Karpas-422 (cell line): ENCODE measurements around the gene OCA2. TPM values are rescaled to one million over a fixed set of nuclear protein-coding genes. Genes with fewer than 3 reads are reported as not detected.
"Not testable (repeated sequence)": the region's sequence is repeated elsewhere in the genome, so short reads cannot be mapped to it uniquely, and the experiment has no call there.

Source experiments
- DNase-seq: peaks from one replicate; pipeline ENCODE4 v3.0.0-alpha.2; 2015
- H2AFZ ChIP-seq: fragments of 200-600 bp; sonication (generic); 2 replicates; pipeline ENCODE4 v1.6.1; 2014; ENCODE audit warnings: antibody characterized with exemption, low read length, mixed read lengths
- H3K27ac ChIP-seq: fragments of 200-600 bp; sonication (generic); 2 replicates; pipeline ENCODE4 v1.5.1; 2014; ENCODE audit warnings: mild to moderate bottlenecking, low read length, moderate library complexity
- H3K27me3 ChIP-seq: fragments of 200-600 bp; sonication (generic); 2 replicates; pipeline ENCODE4 v1.6.1; 2014; ENCODE audit warnings: low read length, mixed read lengths
- H3K36me3 ChIP-seq: fragments of 200-600 bp; sonication (generic); 2 replicates; pipeline ENCODE4 v1.6.1; 2014; ENCODE audit warnings: low read length, mixed read lengths; ENCODE audit not compliant: insufficient read depth
- H3K4me1 ChIP-seq: fragments of 200-600 bp; sonication (generic); 2 replicates; pipeline ENCODE4 v1.6.1; 2014; ENCODE audit warnings: mild to moderate bottlenecking, low read length, mixed read lengths
- H3K4me2 ChIP-seq: fragments of 200-600 bp; sonication (generic); 2 replicates; pipeline ENCODE4 v1.6.1; 2014; ENCODE audit warnings: low read length, low read depth, mild to moderate bottlenecking; ENCODE audit not compliant: poor library complexity, severe bottlenecking
- H3K4me3 ChIP-seq: fragments of 200-600 bp; sonication (generic); 2 replicates; pipeline ENCODE4 v1.5.1; 2014; ENCODE audit warnings: mild to moderate bottlenecking, antibody characterized with exemption, low read length, mixed read lengths
- H3K79me2 ChIP-seq: fragments of 200-600 bp; sonication (generic); 2 replicates; pipeline ENCODE4 v1.6.1; 2014; ENCODE audit warnings: mild to moderate bottlenecking, low read length, mixed read lengths
- H3K9ac ChIP-seq: fragments of 200-600 bp; sonication (generic); 2 replicates; pipeline ENCODE4 v1.6.0; 2014; ENCODE audit warnings: low read length
- H3K9me2 ChIP-seq: fragments of 200-600 bp; sonication (generic), shearing (Covaris generic); replicated peaks from 2 replicates; pipeline ENCODE4 v1.6.0; 2014; ENCODE audit warnings: mild to moderate bottlenecking, low read length, moderate library complexity; ENCODE audit not compliant: insufficient read depth
- H3K9me3 ChIP-seq: fragments of 300-700, 200-600 bp; sonication (generic); 2 replicates; pipeline ENCODE4 v1.6.1; 2014; ENCODE audit warnings: low read length, mixed read lengths
- H4K20me1 ChIP-seq: fragments of 200-600 bp; sonication (generic); 2 replicates; pipeline ENCODE4 v1.6.1; 2014; ENCODE audit warnings: mild to moderate bottlenecking, antibody characterized with exemption, low read length, low read depth; ENCODE audit not compliant: insufficient read depth
- total RNA-seq: library from RNA; depleted of rRNA; stranded (reverse); fragments of >200 nt; shearing (Covaris generic); gene quantifications from 2 replicates; pipeline ENCODE4 v1.2.3, GENCODE V29; 2014; ENCODE audit warnings: low replicate concordance

OCA2 gene
- total RNA-seq, 1 experiment from 2014 or later: not detected

GRCh38 chr15:27956285-27956684, 142.8 kb downstream of the OCA2 start:
- no peaks in the 10 kb centered on the region for H3K9me2 ChIP-seq
- H3K79me2 ChIP-seq: no peaks in the 10 kb centered on the region
- no peak overlapping the region for H3K9ac ChIP-seq
- no peak for DNase-seq
- no peaks in the 10 kb centered on the region for H3K4me1 ChIP-seq
- H3K4me2 ChIP-seq: no peak overlapping the region
- no peaks in the 10 kb centered on the region; the same call in 1 of the 2 replicates for H3K9me3 ChIP-seq
- H3K36me3 ChIP-seq: no peaks in the 10 kb centered on the region
- H4K20me1 ChIP-seq: no peaks in the 10 kb centered on the region
- H2AFZ ChIP-seq: no peak overlapping the region
- H3K27ac ChIP-seq: no peak overlapping the region
- no peaks in the 10 kb centered on the region for H3K27me3 ChIP-seq
- H3K4me3 ChIP-seq: no peak overlapping the region

GRCh38 chr15:27955087-27955486, 144.0 kb downstream of the OCA2 start:
- no peaks in the 10 kb centered on the region for H4K20me1 ChIP-seq
- H3K9ac ChIP-seq: no peak overlapping the region
- H3K36me3 ChIP-seq: no peaks in the 10 kb centered on the region
- H3K27ac ChIP-seq: no peak overlapping the region
- H3K27me3 ChIP-seq: no peaks in the 10 kb centered on the region
- H3K4me3 ChIP-seq: no peak overlapping the region
- no peak overlapping the region for H3K4me2 ChIP-seq
- DNase-seq: no peak
- no peaks in the 10 kb centered on the region for H3K79me2 ChIP-seq
- no peaks in the 10 kb centered on the region; the same call in 1 of the 2 replicates for H3K9me3 ChIP-seq
- no peak overlapping the region for H2AFZ ChIP-seq
- H3K4me1 ChIP-seq: no peaks in the 10 kb centered on the region
- H3K9me2 ChIP-seq: no peaks in the 10 kb centered on the region

DNA sequence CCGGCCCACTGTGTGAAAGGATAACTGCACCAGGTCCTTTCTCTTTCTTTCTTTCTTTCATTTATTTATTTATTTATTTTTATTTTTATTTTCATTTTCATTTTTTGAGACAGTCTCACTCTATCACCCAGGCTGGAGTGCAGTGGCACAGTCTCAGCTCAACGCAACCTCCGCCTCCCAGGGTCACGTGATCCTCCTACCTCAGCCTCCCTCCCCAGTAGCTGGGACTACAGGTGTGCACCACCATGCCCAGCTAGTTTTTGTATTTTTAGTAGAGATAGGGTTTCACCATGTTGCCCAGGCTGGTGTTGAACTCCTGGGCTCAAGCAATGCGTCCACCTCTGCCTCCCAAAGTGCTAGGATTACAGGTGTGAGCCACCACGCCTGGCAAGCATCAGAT, 146.5 kb downstream of the OCA2 start:
- H3K79me2 ChIP-seq, H3K36me3 ChIP-seq, H3K27ac ChIP-seq, DNase-seq, H3K4me3 ChIP-seq, H3K9ac ChIP-seq, H3K4me2 ChIP-seq, H3K9me3 ChIP-seq, H3K4me1 ChIP-seq, H3K27me3 ChIP-seq, H4K20me1 ChIP-seq, H3K9me2 ChIP-seq, H2AFZ ChIP-seq: not testable (repeated sequence)

DNA sequence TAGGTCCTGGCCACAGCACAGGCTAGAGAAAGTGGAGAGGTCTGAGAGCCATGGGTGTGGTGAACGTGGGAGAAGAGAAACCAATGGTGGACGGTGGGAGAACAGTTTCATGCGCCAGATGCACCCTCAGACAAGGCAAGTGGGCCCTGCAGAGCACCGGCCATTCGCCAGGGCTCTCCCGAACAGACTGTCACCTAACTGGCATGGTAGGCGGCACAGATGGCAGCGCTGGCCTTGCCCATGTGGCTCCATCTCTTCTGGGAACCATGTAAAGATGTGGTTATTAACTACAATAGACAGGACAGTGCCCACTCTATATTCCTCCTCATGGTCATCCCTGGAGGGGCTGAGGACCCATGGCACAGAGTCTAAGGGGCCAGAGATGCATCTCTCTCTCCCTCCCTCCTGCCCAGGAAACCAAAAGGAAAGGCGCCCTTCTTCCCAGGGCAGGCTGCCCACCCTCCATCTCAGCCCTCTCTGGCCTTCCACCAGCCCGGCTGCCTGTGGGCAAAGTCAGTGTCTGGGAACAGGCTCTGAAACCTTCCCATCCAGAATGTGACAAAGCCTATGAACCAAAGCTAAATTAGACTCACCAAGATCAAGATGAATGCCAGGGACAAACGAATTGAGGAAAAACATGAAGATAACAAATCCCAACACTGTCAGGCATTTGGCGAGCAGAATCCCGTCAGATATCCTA, 147.8 kb downstream of the OCA2 start:
- no peak overlapping the region for H3K4me3 ChIP-seq
- no peaks in the 10 kb centered on the region for H3K79me2 ChIP-seq
- DNase-seq: no peak
- H3K4me2 ChIP-seq: no peak overlapping the region
- H3K27ac ChIP-seq: no peak overlapping the region
- no peaks in the 10 kb centered on the region for H4K20me1 ChIP-seq
- H3K9ac ChIP-seq: no peak overlapping the region
- H2AFZ ChIP-seq: no peak overlapping the region
- no peaks in the 10 kb centered on the region for H3K27me3 ChIP-seq
- no peaks in the 10 kb centered on the region for H3K36me3 ChIP-seq
- no peaks in the 10 kb centered on the region for H3K4me1 ChIP-seq
- H3K9me2 ChIP-seq: no peaks in the 10 kb centered on the region
- H3K9me3 ChIP-seq: no peaks in the 10 kb centered on the region; the same call in 1 of the 2 replicates

DNA sequence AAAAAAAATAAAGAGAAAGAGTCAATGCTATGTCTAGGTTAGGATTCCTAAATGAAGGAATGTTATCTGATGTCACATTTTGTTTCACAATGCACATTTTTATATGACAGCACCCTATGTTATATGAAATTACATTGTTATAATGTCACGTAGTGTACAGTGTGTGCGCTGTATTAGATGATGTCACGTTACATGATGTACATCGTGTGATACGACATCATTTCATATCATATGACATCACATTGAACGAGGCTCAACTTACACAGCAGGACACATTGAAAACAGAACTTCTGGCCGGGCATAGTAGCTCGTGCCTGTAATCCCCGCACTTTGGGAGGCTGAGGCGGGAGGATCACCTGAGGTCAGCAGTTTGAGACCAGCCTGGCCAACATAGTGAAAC, 150.0 kb downstream of the OCA2 start:
- no peak for DNase-seq
- Histone ChIP-seq H3K79me2 (no peaks in the 10 kb centered on the region), H3K9me3 (no peaks in the 10 kb centered on the region; the same call in 1 of the 2 replicates), H3K27ac (no peak overlapping the region), H3K4me2 (no peak overlapping the region), H3K27me3 (no peaks in the 10 kb centered on the region), H3K4me3 (no peak overlapping the region), H3K4me1 (no peaks in the 10 kb centered on the region), H4K20me1 (no peaks in the 10 kb centered on the region), H3K9me2 (no peaks in the 10 kb centered on the region), H2AFZ (no peak overlapping the region), H3K36me3 (no peaks in the 10 kb centered on the region), H3K9ac (no peak overlapping the region)

GRCh38 chr15:27939246-27939645, 159.9 kb downstream of the OCA2 start:
- no peaks in the 10 kb centered on the region for H3K27me3 ChIP-seq

DNA sequence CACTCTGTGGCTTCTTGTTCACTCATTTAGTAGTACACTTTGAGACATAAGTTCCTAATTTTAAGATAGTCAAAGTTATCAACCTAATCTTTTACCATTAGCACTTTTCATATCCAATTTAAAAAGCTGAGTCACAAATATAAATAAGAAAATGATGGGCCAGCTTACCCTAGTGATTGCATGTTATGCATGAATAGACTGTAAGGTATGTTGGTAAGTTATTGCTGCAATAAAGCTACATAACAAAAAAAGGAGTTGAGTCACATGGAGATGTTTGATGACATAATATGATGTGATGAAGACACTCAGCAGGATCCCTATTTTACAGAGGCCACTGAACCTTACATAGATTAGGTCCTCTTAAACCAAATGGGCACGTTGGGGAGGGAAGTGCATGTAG, 161.3 kb downstream of the OCA2 start:
- DNase-seq: no peak
- no peaks in the 10 kb centered on the region for H3K27me3 ChIP-seq
- no peaks in the 10 kb centered on the region for H3K79me2 ChIP-seq
- H3K9me2 ChIP-seq: no peaks in the 10 kb centered on the region
- no peak overlapping the region for H3K9ac ChIP-seq
- H3K36me3 ChIP-seq: no peaks in the 10 kb centered on the region
- H3K4me2 ChIP-seq: no peak overlapping the region
- no peak overlapping the region for H3K27ac ChIP-seq
- H3K4me3 ChIP-seq: no peak overlapping the region
- H2AFZ ChIP-seq: no peak overlapping the region
- no peaks in the 10 kb centered on the region for H4K20me1 ChIP-seq
- no peaks in the 10 kb centered on the region for H3K4me1 ChIP-seq
- H3K9me3 ChIP-seq: peaks cover 4% of the 10 kb centered on the region; the same call in 1 of the 2 replicates

More at GRCh38 chr15:27939246-27939645, 159.9 kb downstream of the OCA2 start:
- no peaks in the 10 kb centered on the region for H4K20me1 ChIP-seq
- no peaks in the 10 kb centered on the region for H3K9me2 ChIP-seq
- no peak for DNase-seq
- H3K79me2 ChIP-seq: no peaks in the 10 kb centered on the region
- no peak overlapping the region for H2AFZ ChIP-seq
- H3K9ac ChIP-seq: no peak overlapping the region
- H3K36me3 ChIP-seq: no peaks in the 10 kb centered on the region
- H3K4me2 ChIP-seq: no peak overlapping the region
- H3K9me3 ChIP-seq: peaks cover 4% of the 10 kb centered on the region; the same call in 1 of the 2 replicates
- H3K4me3 ChIP-seq: no peak overlapping the region
- no peak overlapping the region for H3K27ac ChIP-seq
- no peaks in the 10 kb centered on the region for H3K4me1 ChIP-seq

GRCh38 chr15:27936164-27936563, 163.0 kb downstream of the OCA2 start:
- Histone ChIP-seq H3K27ac (no peak overlapping the region), H2AFZ (no peak overlapping the region), H3K27me3 (no peaks in the 10 kb centered on the region), H3K9me3 (peaks cover 4% of the 10 kb centered on the region), H3K4me1 (no peaks in the 10 kb centered on the region), H3K4me3 (no peak overlapping the region), H4K20me1 (no peaks in the 10 kb centered on the region), H3K4me2 (no peak overlapping the region), H3K9me2 (no peaks in the 10 kb centered on the region), H3K9ac (no peak overlapping the region), H3K36me3 (no peaks in the 10 kb centered on the region), H3K79me2 (no peaks in the 10 kb centered on the region)
- DNase-seq: no peak
